ENCODE measurements around the gene OR6C70. TPM values are rescaled to one million over a fixed set of nuclear protein-coding genes. Genes with fewer than 3 reads are reported as not detected.

OR6C70 gene
- total and polyA plus RNA-seq, 2 donors (not counting 3 experiments of a cell fraction or from before 2014, with no cell fraction given) = not detected

DNA sequence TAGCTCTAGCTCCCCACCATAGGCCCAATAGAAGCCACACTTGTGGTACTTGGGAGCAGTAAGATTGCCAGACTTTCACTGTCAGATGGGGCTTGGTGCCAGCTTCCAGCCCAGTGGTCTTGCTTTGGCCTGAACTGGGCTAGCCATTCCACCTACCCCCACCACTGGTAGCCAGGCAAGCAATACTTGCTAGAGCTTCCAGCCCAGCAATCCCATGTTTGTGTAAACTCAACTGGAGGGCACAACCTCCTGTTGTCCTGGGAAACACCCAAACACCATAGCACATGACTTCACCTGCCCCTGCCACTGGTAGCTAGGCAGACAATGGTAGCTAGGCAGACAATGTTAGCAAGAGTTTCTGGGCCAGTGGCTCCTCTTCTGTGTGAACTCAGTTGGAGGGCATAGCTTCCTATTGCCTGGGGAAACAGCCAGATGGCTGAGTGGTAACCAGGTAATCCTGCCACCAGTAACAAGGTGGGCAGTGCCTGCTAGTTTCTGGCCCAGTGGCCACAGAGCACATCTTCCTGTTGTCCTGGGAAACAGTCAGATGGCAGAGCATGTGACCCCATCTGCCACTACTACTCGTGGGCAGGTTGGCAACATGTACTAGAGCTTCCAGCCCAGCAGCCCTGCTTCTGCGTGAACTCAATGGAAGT is 49.5 kb downstream of the OR6C70 start:
- no peaks in the 10 kb centered on the region for H3K9me3 ChIP-seq (replicated peaks; ENCODE audit: control insufficient read depth, insufficient read depth, low read length)
- H3K4me2 ChIP-seq (ENCODE audit: insufficient read depth, low read length) = no peak overlapping the region
- no peak overlapping the region for H3K9ac ChIP-seq (replicated peaks; ENCODE audit: extremely low read depth, insufficient read depth, low read length)
- POLR2A ChIA-PET = no interaction called here
- TF ChIP-seq JUN (IDR thresholded peaks at IDR 0.05; ENCODE audit: borderline replicate concordance, insufficient read depth, insufficient read length, low read depth) (no peak), POLR2A (IDR thresholded peaks at IDR 0.05; ENCODE audit: low read depth, low read length) (no peak), GATA2 (IDR thresholded peaks at IDR 0.05; ENCODE audit: insufficient read depth, insufficient read length, low read depth, low read length) (no peak), FOS (IDR thresholded peaks at IDR 0.05; ENCODE audit: borderline replicate concordance, insufficient read depth, low read length) (no peak), EZH2 (IDR thresholded peaks at IDR 0.05; ENCODE audit: borderline replicate concordance, low read depth, low read length, severe bottlenecking) (no peak), MYC (IDR thresholded peaks at IDR 0.05; ENCODE audit: low read depth, low read length) (no peak), POLR2AphosphoS5 (IDR thresholded peaks at IDR 0.05; ENCODE audit: insufficient read depth, low read depth, low read length) (no peak)
- TF ChIP-seq, protein P1, sequence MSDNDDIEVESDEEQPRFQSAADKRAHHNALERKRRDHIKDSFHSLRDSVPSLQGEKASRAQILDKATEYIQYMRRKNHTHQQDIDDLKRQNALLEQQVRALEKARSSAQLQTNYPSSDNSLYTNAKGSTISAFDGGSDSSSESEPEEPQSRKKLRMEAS (IDR thresholded peaks at IDR 0.05; ENCODE audit: insufficient read depth, insufficient read length) = no peak
- TF ChIP-seq, protein P2, sequence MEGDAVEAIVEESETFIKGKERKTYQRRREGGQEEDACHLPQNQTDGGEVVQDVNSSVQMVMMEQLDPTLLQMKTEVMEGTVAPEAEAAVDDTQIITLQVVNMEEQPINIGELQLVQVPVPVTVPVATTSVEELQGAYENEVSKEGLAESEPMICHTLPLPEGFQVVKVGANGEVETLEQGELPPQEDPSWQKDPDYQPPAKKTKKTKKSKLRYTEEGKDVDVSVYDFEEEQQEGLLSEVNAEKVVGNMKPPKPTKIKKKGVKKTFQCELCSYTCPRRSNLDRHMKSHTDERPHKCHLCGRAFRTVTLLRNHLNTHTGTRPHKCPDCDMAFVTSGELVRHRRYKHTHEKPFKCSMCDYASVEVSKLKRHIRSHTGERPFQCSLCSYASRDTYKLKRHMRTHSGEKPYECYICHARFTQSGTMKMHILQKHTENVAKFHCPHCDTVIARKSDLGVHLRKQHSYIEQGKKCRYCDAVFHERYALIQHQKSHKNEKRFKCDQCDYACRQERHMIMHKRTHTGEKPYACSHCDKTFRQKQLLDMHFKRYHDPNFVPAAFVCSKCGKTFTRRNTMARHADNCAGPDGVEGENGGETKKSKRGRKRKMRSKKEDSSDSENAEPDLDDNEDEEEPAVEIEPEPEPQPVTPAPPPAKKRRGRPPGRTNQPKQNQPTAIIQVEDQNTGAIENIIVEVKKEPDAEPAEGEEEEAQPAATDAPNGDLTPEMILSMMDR (IDR thresholded peaks at IDR 0.05; ENCODE audit: extremely low read depth in 1 of 2, insufficient read depth in 1 of 2, low read depth in 1 of 2, low read length in 2 of 2) = no peak
- BruUV-seq (replicated peaks) = no TSS peak
- H3K4me1 ChIP-seq (ENCODE audit: control insufficient read depth, extremely low read depth, insufficient read depth, low read length) = no peaks in the 10 kb centered on the region
- H3K79me2 ChIP-seq (ENCODE audit: control insufficient read depth, insufficient read depth, low read length) = no peaks in the 10 kb centered on the region
- H3K36me3 ChIP-seq (ENCODE audit: control insufficient read depth in 2 of 2, extremely low read depth in 1 of 2, insufficient read depth in 2 of 2, low read length in 2 of 2) = no peaks in the 10 kb centered on the region
- H3K9me1 ChIP-seq (replicated peaks; ENCODE audit: control insufficient read depth, extremely low read depth, insufficient read depth, low read length) = no peaks in the 10 kb centered on the region
- H3K4me3 ChIP-seq (replicated peaks in 1 of 3; ENCODE audit: insufficient read depth in 1 of 3, low read depth in 1 of 3, low read length in 3 of 3) = no peak overlapping the region
- FAIRE-seq = no peak
- H3K27ac ChIP-seq (ENCODE audit: insufficient read depth, low read depth, low read length) = no peak overlapping the region
- H4K20me1 ChIP-seq (replicated peaks; ENCODE audit: control insufficient read depth, extremely low read depth, insufficient read depth, low read length) = no peaks in the 10 kb centered on the region
- H2AFZ ChIP-seq (ENCODE audit: low read depth, low read length) = no peak overlapping the region
- H3K27me3 ChIP-seq (ENCODE audit: control insufficient read depth in 2 of 2, insufficient read depth in 2 of 2, low read length in 2 of 2) = peaks cover 0 to 2% of the 10 kb centered on the region in 2 experiments
- CTCF ChIA-PET = no interaction called here
- no peak for DNase-seq (ENCODE audit: low read depth, low spot score)
- intact Hi-C loops (cut with micrococcal nuclease) (no loop called here), dilution Hi-C loops (cut with MboI; ENCODE audit: extremely low pct_ligation_motif_present, low sequenced_read_pairs) (no loop called here)

Other genes starting within 250 kb of the OR6C70 start
- gene OR10A7, start 249.1 kb downstream of the OR6C70 start, total RNA-seq = not detected in 2 replicates
- gene OR10A7, start 249.1 kb downstream of the OR6C70 start, polyA plus RNA-seq = not detected in 2 replicates
- gene OR6C74, start 225.5 kb downstream of the OR6C70 start, total RNA-seq = not detected in 2 replicates
- gene OR6C74, start 225.5 kb downstream of the OR6C70 start, polyA plus RNA-seq = not detected in 2 replicates
- gene OR6C6, start 173.6 kb downstream of the OR6C70 start, total RNA-seq = not detected in 2 replicates
- gene OR6C6, start 173.6 kb downstream of the OR6C70 start, polyA plus RNA-seq = not detected in 2 replicates
- not detected in 2 replicates for gene OR6C1, start 155.8 kb downstream of the OR6C70 start, total RNA-seq
- gene OR6C1, start 155.8 kb downstream of the OR6C70 start, polyA plus RNA-seq = not detected in 2 replicates
- not detected in 2 replicates for gene OR6C3, start 139.4 kb downstream of the OR6C70 start, total RNA-seq
- not detected in 2 replicates for gene OR6C3, start 139.4 kb downstream of the OR6C70 start, polyA plus RNA-seq
- not detected in 2 replicates for gene OR6C75, start 107.2 kb downstream of the OR6C70 start, total RNA-seq
- gene OR6C75, start 107.2 kb downstream of the OR6C70 start, polyA plus RNA-seq = not detected in 2 replicates
- gene OR6C65, start 69.6 kb downstream of the OR6C70 start, total RNA-seq = not detected in 2 replicates
- gene OR6C65, start 69.6 kb downstream of the OR6C70 start, polyA plus RNA-seq = not detected in 2 replicates
- gene OR6C76, start 43.9 kb downstream of the OR6C70 start, total RNA-seq = not detected in 2 replicates
- gene OR6C76, start 43.9 kb downstream of the OR6C70 start, polyA plus RNA-seq = not detected in 2 replicates
- gene OR6C2, start 26.1 kb downstream of the OR6C70 start, total RNA-seq = not detected in 2 replicates
- gene OR6C2, start 26.1 kb downstream of the OR6C70 start, polyA plus RNA-seq = not detected in 2 replicates
- not detected in 2 replicates for gene OR6C68, start 22.2 kb upstream of the OR6C70 start, total RNA-seq
- not detected in 2 replicates for gene OR6C68, start 22.2 kb upstream of the OR6C70 start, polyA plus RNA-seq
- gene OR6C4, start 79.5 kb upstream of the OR6C70 start, total RNA-seq = not detected in 2 replicates
- gene OR6C4, start 79.5 kb upstream of the OR6C70 start, polyA plus RNA-seq = not detected in 2 replicates
- gene OR2AP1, start 102.3 kb upstream of the OR6C70 start, total RNA-seq = not detected in 2 replicates
- gene OR2AP1, start 102.3 kb upstream of the OR6C70 start, polyA plus RNA-seq = not detected in 2 replicates
- not detected in 2 replicates for gene OR10P1, start 166.8 kb upstream of the OR6C70 start, total RNA-seq
- not detected in 2 replicates for gene OR10P1, start 166.8 kb upstream of the OR6C70 start, polyA plus RNA-seq
- gene ITGA7, start 237.8 kb upstream of the OR6C70 start, total RNA-seq = 0.84 and 1.0 TPM in 2 replicates
- 0.41 and 0.67 TPM in 2 replicates for gene ITGA7, start 237.8 kb upstream of the OR6C70 start, polyA plus RNA-seq
- gene BLOC1S1, start 245.9 kb upstream of the OR6C70 start, total RNA-seq = 84.1 and 85.6 TPM in 2 replicates
- 192 and 197 TPM in 2 replicates for gene BLOC1S1, start 245.9 kb upstream of the OR6C70 start, polyA plus RNA-seq

Data from endothelial cell of umbilical vein (primary cell).